Uterus (tissue), 2 donors: ENCODE data around the gene EFHB.

Experiments used
- CTCF ChIP-seq, 4 experiments: fragments of 200-600 bp in 2 of 4; fragments of 450-650 bp in 2 of 4; sonication (generic) in 2 of 4; IDR thresholded peaks; one replicate each; pipeline ENCODE4 v1.5.1; 2016 to 2019; ENCODE audit warnings: antibody characterized with exemption in 4 of 4, mild to moderate bottlenecking in 2 of 4, moderate library complexity in 1 of 4
- POLR2A ChIP-seq, 2 donors: fragments of 450-650 bp; IDR thresholded peaks; one replicate each; pipeline ENCODE4 v1.6.1; 2016; ENCODE audit warnings: antibody characterized with exemption in 2 of 2, mild to moderate bottlenecking in 1 of 2, moderate library complexity in 1 of 2

GRCh38 chr3:19932422-19932821, 1.6 kb downstream of the EFHB start:
- TF ChIP-seq CTCF (IDR thresholded peaks at IDR 0.05): no peak
- no peak for TF ChIP-seq POLR2A (IDR thresholded peaks at IDR 0.05)
